Testis (tissue), 2 donors: ENCODE measurements around the gene SPAAR.

Experiments used
- CTCF ChIP-seq, 3 experiments: fragments of 450-650 bp in 2 of 3; fragments of 200-600 bp in 1 of 3; sonication (generic) in 1 of 3; IDR thresholded peaks; one replicate each; pipeline ENCODE4 v1.5.1; 2016 to 2019; ENCODE audit warnings: antibody characterized with exemption in 3 of 3, mild to moderate bottlenecking in 2 of 3, moderate library complexity in 1 of 3
- POLR2A ChIP-seq: fragments of 450-650 bp; IDR thresholded peaks from one replicate; pipeline ENCODE4 v1.6.1; 2017; ENCODE audit warnings: antibody characterized with exemption, mild to moderate bottlenecking, moderate library complexity

- TF ChIP-seq CTCF (IDR thresholded peaks at IDR 0.05) (no peak), POLR2A (no peak)
These were observed 26.3 kb upstream of the SPAAR start for GRCh38 chr9:35882996-35883395.
